ENCODE results near the gene AKR1A1.

AKR1A1 gene

DNA sequence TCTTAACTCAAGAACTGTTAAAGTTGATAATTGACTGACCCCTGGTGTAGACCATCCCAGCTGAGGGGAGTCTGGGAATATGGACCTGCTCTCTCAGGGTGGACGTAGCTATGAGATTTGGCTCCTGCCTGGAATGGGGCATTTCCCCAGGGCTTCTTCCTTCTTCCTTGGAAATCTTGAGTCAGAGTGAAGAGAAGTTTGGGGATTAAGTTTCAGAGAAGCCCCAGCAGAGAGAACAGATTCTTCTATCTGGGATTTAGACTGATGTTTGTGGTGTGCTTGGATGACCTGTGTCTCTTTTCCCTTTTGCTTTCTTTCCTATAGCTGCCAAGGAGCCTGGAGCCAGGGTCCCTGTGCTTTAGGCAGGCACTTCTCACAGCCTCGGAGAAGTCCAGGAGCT is 13.2 kb downstream of the AKR1A1 start:
- Histone ChIP-seq H3K27ac (replicated peaks) (no peak overlapping the region), H3K27me3 (ENCODE audit: insufficient read depth, poor library complexity, severe bottlenecking) (no peaks in the 10 kb centered on the region), H3K4me3 (replicated peaks; ENCODE audit: insufficient read depth, low read length) (no peak overlapping the region)
- no peak for DNase-seq (ENCODE audit: low read depth in 1 of 2, low spot score in 1 of 2)
- TF ChIP-seq, protein P1, sequence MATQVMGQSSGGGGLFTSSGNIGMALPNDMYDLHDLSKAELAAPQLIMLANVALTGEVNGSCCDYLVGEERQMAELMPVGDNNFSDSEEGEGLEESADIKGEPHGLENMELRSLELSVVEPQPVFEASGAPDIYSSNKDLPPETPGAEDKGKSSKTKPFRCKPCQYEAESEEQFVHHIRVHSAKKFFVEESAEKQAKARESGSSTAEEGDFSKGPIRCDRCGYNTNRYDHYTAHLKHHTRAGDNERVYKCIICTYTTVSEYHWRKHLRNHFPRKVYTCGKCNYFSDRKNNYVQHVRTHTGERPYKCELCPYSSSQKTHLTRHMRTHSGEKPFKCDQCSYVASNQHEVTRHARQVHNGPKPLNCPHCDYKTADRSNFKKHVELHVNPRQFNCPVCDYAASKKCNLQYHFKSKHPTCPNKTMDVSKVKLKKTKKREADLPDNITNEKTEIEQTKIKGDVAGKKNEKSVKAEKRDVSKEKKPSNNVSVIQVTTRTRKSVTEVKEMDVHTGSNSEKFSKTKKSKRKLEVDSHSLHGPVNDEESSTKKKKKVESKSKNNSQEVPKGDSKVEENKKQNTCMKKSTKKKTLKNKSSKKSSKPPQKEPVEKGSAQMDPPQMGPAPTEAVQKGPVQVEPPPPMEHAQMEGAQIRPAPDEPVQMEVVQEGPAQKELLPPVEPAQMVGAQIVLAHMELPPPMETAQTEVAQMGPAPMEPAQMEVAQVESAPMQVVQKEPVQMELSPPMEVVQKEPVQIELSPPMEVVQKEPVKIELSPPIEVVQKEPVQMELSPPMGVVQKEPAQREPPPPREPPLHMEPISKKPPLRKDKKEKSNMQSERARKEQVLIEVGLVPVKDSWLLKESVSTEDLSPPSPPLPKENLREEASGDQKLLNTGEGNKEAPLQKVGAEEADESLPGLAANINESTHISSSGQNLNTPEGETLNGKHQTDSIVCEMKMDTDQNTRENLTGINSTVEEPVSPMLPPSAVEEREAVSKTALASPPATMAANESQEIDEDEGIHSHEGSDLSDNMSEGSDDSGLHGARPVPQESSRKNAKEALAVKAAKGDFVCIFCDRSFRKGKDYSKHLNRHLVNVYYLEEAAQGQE (IDR thresholded peaks at IDR 0.05; ENCODE audit: insufficient replicate concordance, low read depth), result no peak
- TF ChIP-seq GABPA (IDR thresholded peaks at IDR 0.05; ENCODE audit: low read depth), result no peak
- TF ChIP-seq POLR2AphosphoS5 (IDR thresholded peaks at IDR 0.05; ENCODE audit: low read depth), result no peak
- TF ChIP-seq CTCF (IDR thresholded peaks at IDR 0.05; ENCODE audit: insufficient read depth, low read length), result no peak
- TF ChIP-seq SPI1 (IDR thresholded peaks at IDR 0.05; ENCODE audit: borderline replicate concordance, low read depth), result no peak

- TF ChIP-seq GABPA (IDR thresholded peaks at IDR 0.05; ENCODE audit: low read depth), result no peak
- TF ChIP-seq CTCF (IDR thresholded peaks at IDR 0.05; ENCODE audit: insufficient read depth, low read length), result no peak
- no peak for TF ChIP-seq SPI1 (IDR thresholded peaks at IDR 0.05; ENCODE audit: borderline replicate concordance, low read depth)
- TF ChIP-seq POLR2AphosphoS5 (IDR thresholded peaks at IDR 0.05; ENCODE audit: low read depth), result no peak
- TF ChIP-seq, protein P1 (IDR thresholded peaks at IDR 0.05; ENCODE audit: insufficient replicate concordance, low read depth), result no peak
- no peak for DNase-seq (ENCODE audit: low read depth in 1 of 2, low spot score in 1 of 2)
- no peak overlapping the region for H3K4me3 ChIP-seq (replicated peaks; ENCODE audit: insufficient read depth, low read length)
- no peak overlapping the region for H3K27ac ChIP-seq (replicated peaks)
- H3K27me3 ChIP-seq (ENCODE audit: insufficient read depth, poor library complexity, severe bottlenecking), result no peaks in the 10 kb centered on the region
Measured at GRCh38 chr1:45566722-45567121, 16.1 kb downstream of the AKR1A1 start.

GRCh38 chr1:45567911-45568310 is 17.3 kb downstream of the AKR1A1 start:
- H3K4me3 ChIP-seq (replicated peaks; ENCODE audit: insufficient read depth, low read length), result no peak overlapping the region
- DNase-seq (ENCODE audit: low read depth in 1 of 2, low spot score in 1 of 2), result no peak
- TF ChIP-seq, protein P1 (IDR thresholded peaks at IDR 0.05; ENCODE audit: insufficient replicate concordance, low read depth), result no peak
- no peak for TF ChIP-seq POLR2AphosphoS5 (IDR thresholded peaks at IDR 0.05; ENCODE audit: low read depth)
- TF ChIP-seq CTCF (IDR thresholded peaks at IDR 0.05; ENCODE audit: insufficient read depth, low read length), result no peak
- TF ChIP-seq GABPA (IDR thresholded peaks at IDR 0.05; ENCODE audit: low read depth), result no peak
- no peak for TF ChIP-seq SPI1 (IDR thresholded peaks at IDR 0.05; ENCODE audit: borderline replicate concordance, low read depth)
- no peak overlapping the region for H3K27ac ChIP-seq (replicated peaks)
- no peaks in the 10 kb centered on the region for H3K27me3 ChIP-seq (ENCODE audit: insufficient read depth, poor library complexity, severe bottlenecking)
